ENCODE data around the gene ADIG.

ADIG gene

DNA sequence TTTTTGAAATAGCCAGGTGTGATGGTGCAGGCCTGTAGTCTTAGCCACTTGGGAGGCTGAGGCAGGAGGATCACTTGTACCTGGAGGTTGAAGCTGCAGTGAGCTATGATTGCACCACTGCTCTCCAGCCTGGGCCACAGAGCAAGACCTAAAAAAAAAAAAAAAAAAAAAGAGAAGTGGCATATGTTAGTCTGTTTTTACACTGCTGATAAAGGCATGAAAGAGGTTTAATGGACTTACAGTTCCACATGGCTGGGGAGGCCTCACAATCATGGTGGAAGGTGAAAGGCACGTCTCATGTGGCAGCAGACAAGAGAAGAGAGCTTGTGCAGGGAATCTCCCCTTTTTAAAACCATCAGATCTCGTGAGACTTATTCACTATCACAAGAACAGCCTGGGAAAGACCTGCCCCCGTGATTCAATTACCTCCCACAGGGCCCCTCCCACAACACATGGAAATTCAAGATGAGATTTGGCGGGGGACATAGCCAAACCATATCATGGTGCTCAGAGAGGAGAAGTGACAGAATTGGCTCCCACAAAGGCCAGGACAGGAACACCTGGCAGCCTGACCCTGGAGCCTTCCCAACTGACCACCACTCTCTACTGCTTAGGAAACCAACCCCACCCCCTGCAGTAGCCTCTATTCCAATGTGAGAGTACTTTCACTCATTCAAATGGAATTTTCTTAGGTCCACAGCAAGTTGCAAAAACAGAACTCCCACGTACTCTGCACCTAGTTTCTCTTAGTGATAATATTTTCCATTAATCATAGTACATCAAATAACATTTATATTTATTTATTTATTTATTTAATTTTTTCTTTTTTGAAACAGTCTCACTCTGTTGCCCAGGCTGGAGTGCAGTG is 50.4 kb downstream of the ADIG start:
- H3K4me3 ChIP-seq (ENCODE audit: low read length) = no peak overlapping the region
- no peak for TF ChIP-seq CTCF (conservative IDR thresholded peaks at IDR 0.05; ENCODE audit: low read depth, low read length)
- DNase-seq (ENCODE audit: low read depth) = no peak

GRCh38 chr20:38633577-38634093 is 52.6 kb downstream of the ADIG start:
- peak; percentile 96 for TF ChIP-seq CTCF (conservative IDR thresholded peaks at IDR 0.05; ENCODE audit: low read depth, low read length)
- no peak for DNase-seq (ENCODE audit: low read depth)

GRCh38 chr20:38635721-38636288 is 54.8 kb downstream of the ADIG start:
- H3K4me3 ChIP-seq (ENCODE audit: low read length) = no peak overlapping the region
- no peak for DNase-seq (ENCODE audit: low read depth)
- TF ChIP-seq CTCF (conservative IDR thresholded peaks at IDR 0.05; ENCODE audit: low read depth, low read length) = no peak

More at GRCh38 chr20:38633577-38634093, 52.6 kb downstream of the ADIG start:
- no peak overlapping the region for H3K4me3 ChIP-seq (ENCODE audit: low read length)
